ENCODE results near the gene FGD6. TPM values are rescaled to one million over a fixed set of nuclear protein-coding genes. Genes with fewer than 3 reads are reported as not detected.

FGD6 gene
- total RNA-seq, 1 experiment from 2014 or later: 14.3 TPM

DNA sequence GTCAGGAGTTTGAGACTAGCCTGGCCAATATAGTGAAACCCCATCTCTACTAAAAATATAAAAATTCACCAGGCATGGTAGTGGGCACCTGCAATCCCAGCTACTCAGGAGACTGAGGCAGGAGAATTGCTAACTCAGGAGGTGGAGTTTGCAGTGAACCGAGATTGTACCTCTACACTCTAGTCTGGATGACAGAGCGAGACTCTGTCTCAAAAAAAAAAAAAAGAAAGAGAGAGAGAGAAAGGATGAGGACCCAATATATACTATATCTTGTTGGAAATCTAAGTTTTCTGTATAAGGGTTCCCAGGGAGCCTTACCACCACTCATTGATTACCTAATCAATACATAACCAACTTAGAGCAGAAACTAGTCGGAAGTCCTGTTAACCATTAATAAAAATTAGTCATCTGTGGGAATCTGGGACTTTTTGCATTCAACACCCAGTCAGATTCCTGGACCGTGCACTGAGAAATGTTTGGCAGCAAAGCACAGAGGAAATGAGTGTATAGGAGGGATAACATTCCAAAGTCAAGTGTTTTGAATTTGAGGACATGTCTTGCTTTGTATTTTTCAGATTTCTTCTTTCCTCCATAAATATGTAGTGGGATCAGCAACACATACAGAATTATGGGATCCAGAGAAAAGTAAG lies 99.0 kb downstream of the FGD6 start:
- Histone ChIP-seq H3K9me3 (ENCODE audit: low read length) (no peaks in the 10 kb centered on the region), H3K27ac (ENCODE audit: low read length) (peak overlapping the region; percentile 78), H2AFZ (ENCODE audit: low read length) (peak overlapping the region; percentile 39; the same call in 1 of the 2 replicates), H4K20me1 (ENCODE audit: low read length) (no peaks in the 10 kb centered on the region), H3K9ac (ENCODE audit: low read length) (peak overlapping the region; percentile 28; the same call in 1 of the 2 replicates), H3K79me2 (ENCODE audit: low read length) (peaks cover 15% of the 10 kb centered on the region; the same call in 1 of the 2 replicates), H3F3A (ENCODE audit: low read length, unreplicated experiment) (peaks cover 8% of the 10 kb centered on the region), H3K4me3 (ENCODE audit: low read length) (peak overlapping the region; percentile 20; the same call in 1 of the 2 replicates), H3K4me1 (ENCODE audit: insufficient read depth, low read length) (peaks cover 49% of the 10 kb centered on the region), H3K9me2 (replicated peaks; ENCODE audit: low read length) (no peaks in the 10 kb centered on the region), H3K36me3 (ENCODE audit: low read depth, low read length) (no peaks in the 10 kb centered on the region), H3K4me2 (ENCODE audit: low read length) (peak overlapping the region; percentile 75), H3K27me3 (ENCODE audit: low read length) (no peaks in the 10 kb centered on the region)
- BruUV-seq (replicated peaks): no TSS peak
- ChIA-PET POLR2A (ENCODE audit: unreplicated experiment) (interaction anchor here (0.6 kb wide), 1 partner anchor 64 kb away, joined by 3 read pairs; no protein-coding TSS in a partner anchor), CTCF (no interaction called here)
- ATAC-seq: peak; percentile 57
- peak; percentile 88 for DNase-seq
- intact Hi-C loops (cut with micrococcal nuclease): loop anchor here (5.0 kb wide), 1 partner anchor 46 kb away; the partner anchor contains the start of gene NR2C1
- no peak for TF ChIP-seq EZH2 (IDR thresholded peaks at IDR 0.05; ENCODE audit: low read length, unreplicated experiment)
- TF ChIP-seq, protein P1, sequence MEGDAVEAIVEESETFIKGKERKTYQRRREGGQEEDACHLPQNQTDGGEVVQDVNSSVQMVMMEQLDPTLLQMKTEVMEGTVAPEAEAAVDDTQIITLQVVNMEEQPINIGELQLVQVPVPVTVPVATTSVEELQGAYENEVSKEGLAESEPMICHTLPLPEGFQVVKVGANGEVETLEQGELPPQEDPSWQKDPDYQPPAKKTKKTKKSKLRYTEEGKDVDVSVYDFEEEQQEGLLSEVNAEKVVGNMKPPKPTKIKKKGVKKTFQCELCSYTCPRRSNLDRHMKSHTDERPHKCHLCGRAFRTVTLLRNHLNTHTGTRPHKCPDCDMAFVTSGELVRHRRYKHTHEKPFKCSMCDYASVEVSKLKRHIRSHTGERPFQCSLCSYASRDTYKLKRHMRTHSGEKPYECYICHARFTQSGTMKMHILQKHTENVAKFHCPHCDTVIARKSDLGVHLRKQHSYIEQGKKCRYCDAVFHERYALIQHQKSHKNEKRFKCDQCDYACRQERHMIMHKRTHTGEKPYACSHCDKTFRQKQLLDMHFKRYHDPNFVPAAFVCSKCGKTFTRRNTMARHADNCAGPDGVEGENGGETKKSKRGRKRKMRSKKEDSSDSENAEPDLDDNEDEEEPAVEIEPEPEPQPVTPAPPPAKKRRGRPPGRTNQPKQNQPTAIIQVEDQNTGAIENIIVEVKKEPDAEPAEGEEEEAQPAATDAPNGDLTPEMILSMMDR (conservative IDR thresholded peaks at IDR 0.05; ENCODE audit: low read depth, low read length): no peak
- TF ChIP-seq EZH2phosphoT487 (IDR thresholded peaks at IDR 0.05; ENCODE audit: borderline replicate concordance, low read length): no peak

DNA sequence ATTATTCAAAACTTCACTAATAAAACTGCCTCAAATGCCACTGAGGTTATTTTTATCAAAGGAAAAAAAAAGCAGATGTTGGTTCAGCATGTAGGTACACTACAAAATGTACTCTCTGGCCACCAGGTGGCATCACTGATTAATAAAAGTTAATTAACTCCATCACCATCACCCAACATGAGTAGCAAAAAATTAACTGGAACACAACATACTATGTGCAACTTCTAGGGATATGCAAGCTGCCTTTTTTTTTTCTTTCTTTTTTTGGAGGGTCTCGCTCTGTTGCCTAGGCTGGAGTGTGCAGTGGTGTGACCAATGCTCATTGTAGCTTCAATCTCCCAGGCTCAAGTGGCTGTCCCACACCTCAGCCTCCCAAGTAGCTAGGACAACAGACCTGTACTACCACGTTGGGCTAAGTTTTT lies 100.1 kb downstream of the FGD6 start:
- Histone ChIP-seq H3F3A (ENCODE audit: low read length, unreplicated experiment) (peaks cover 8% of the 10 kb centered on the region), H3K9me2 (replicated peaks; ENCODE audit: low read length) (no peaks in the 10 kb centered on the region), H3K27ac (ENCODE audit: low read length) (peak overlapping the region; percentile 78), H3K36me3 (ENCODE audit: low read depth, low read length) (peaks cover 3% of the 10 kb centered on the region; the same call in 1 of the 2 replicates), H4K20me1 (ENCODE audit: low read length) (no peaks in the 10 kb centered on the region), H2AFZ (ENCODE audit: low read length) (no peak overlapping the region), H3K27me3 (ENCODE audit: low read length) (no peaks in the 10 kb centered on the region), H3K79me2 (ENCODE audit: low read length) (peaks cover 15% of the 10 kb centered on the region; the same call in 1 of the 2 replicates), H3K4me1 (ENCODE audit: insufficient read depth, low read length) (peaks cover 49% of the 10 kb centered on the region), H3K9ac (ENCODE audit: low read length) (peak overlapping the region; percentile 43), H3K9me3 (ENCODE audit: low read length) (no peaks in the 10 kb centered on the region), H3K4me2 (ENCODE audit: low read length) (peak overlapping the region; percentile 65), H3K4me3 (ENCODE audit: low read length) (peak overlapping the region; percentile 47)
- intact Hi-C loops (cut with micrococcal nuclease): loop anchor here (1.0 to 5.0 kb wide), 3 partner anchors 45 to 219 kb away; partner anchors contain the start of genes FGD6, NR2C1 and VEZT
- POLR2A ChIA-PET (ENCODE audit: unreplicated experiment): interaction anchor here (0.5 to 1.1 kb wide), 7 partner anchors 20 to 217 kb away, joined by 3 to 8 read pairs (median 4); partner anchors contain the start of genes FGD6 and VEZT
- ATAC-seq: peak; percentile 61
- TF ChIP-seq, protein P1 (conservative IDR thresholded peaks at IDR 0.05; ENCODE audit: low read depth, low read length): peak; percentile 92
- TF ChIP-seq EZH2phosphoT487 (IDR thresholded peaks at IDR 0.05; ENCODE audit: borderline replicate concordance, low read length): no peak
- BruUV-seq (replicated peaks): TSS peak; percentile 98
- CTCF ChIA-PET: interaction anchor here (0.7 to 1.8 kb wide), 7 partner anchors 17 to 417 kb away, joined by 3 to 16 read pairs (median 6); partner anchors contain the start of genes FGD6 and VEZT
- DNase-seq: peak; percentile 83
